NB4 (cell line): Measurements from ENCODE around the gene SNURF.
"Not testable (repeated sequence)": the region's sequence is repeated elsewhere in the genome, so short reads cannot be mapped to it uniquely, and the experiment has no call there.

ENCODE experiments used
- DNase-seq: peaks from one replicate; pipeline ENCODE4 v3.0.0; 2010; ENCODE audit warnings: low read depth
- H3K4me3 ChIP-seq: one replicate; pipeline ENCODE4 v1.5.1; 2011; ENCODE audit warnings: mild to moderate bottlenecking, low read depth, low read length, moderate library complexity
- CTCF ChIP-seq: IDR thresholded peaks from one replicate; pipeline ENCODE4 v1.5.1; 2012; ENCODE audit warnings: low read depth, low read length
- MAX ChIP-seq: IDR thresholded peaks from 2 replicates; pipeline ENCODE4 v1.6.1; 2011; ENCODE audit warnings: low read depth, low read length
- MYC ChIP-seq: IDR thresholded peaks from 2 replicates; pipeline ENCODE4 v1.6.1; 2011; ENCODE audit warnings: low read depth, low read length
- POLR2A ChIP-seq: IDR thresholded peaks from 2 replicates; pipeline ENCODE4 v1.6.1; 2011; ENCODE audit warnings: mild to moderate bottlenecking; ENCODE audit not compliant: insufficient read length; ENCODE audit errors: extremely low read depth

SNURF gene

GRCh38 chr15:24954783-24955530 is at the start of gene SNURF, which contains the start of gene SNRPN:
Gene SNURF (plus strand): TSS chr15:24954987. CDS start chr15:24955049, 62 bp downstream.
Gene SNRPN (plus strand): TSS chr15:24954987. CDS start chr15:24974454, 19,467 bp downstream.
- TF ChIP-seq POLR2A = no peak
- no peak for TF ChIP-seq CTCF
- no peak for TF ChIP-seq MAX
- no peak for TF ChIP-seq MYC
- DNase-seq = no peak
- no peak within 1 kb of the TSS for H3K4me3 ChIP-seq

- no peak overlapping the region for H3K4me3 ChIP-seq
- TF ChIP-seq MYC (no peak), POLR2A (no peak), CTCF (no peak), MAX (no peak)
- peak; percentile 42 for DNase-seq
Measured at GRCh38 chr15:24916305-24917009, 38.3 kb upstream of the SNURF start.

GRCh38 chr15:24917431-24917830 is 37.4 kb upstream of the SNURF start:
- no peak overlapping the region for H3K4me3 ChIP-seq
- TF ChIP-seq MAX = no peak
- TF ChIP-seq CTCF = no peak
- no peak for TF ChIP-seq MYC
- no peak for TF ChIP-seq POLR2A
- DNase-seq = no peak

GRCh38 chr15:24919446-24919845 is 35.3 kb upstream of the SNURF start:
- H3K4me3 ChIP-seq = no peak overlapping the region
- TF ChIP-seq MYC (no peak), MAX (no peak), POLR2A (no peak), CTCF (no peak)
- DNase-seq = no peak

GRCh38 chr15:24922781-24923180 is 32.0 kb upstream of the SNURF start:
- not testable (repeated sequence) for H3K4me3 ChIP-seq, DNase-seq

- H3K4me3 ChIP-seq = no peak overlapping the region
- TF ChIP-seq MYC = no peak
- no peak for TF ChIP-seq CTCF
- TF ChIP-seq MAX = no peak
- TF ChIP-seq POLR2A = no peak
- no peak for DNase-seq
Measured at GRCh38 chr15:24924153-24924552, 30.6 kb upstream of the SNURF start.
